Retinal pigment epithelial cell (primary cell): Measurements from ENCODE around the gene QRFPR.
A peak's percentile ranks its signal among the peaks of the same experiment; 100 is the strongest.
"Not testable (repeated sequence)": the region's sequence is repeated elsewhere in the genome, so short reads cannot be mapped to it uniquely, and the experiment has no call there.

Experiments used
- DNase-seq: peaks from one replicate; pipeline ENCODE4 v3.0.0-alpha.2; 2010; ENCODE audit warnings: low read depth
- H3K4me3 ChIP-seq: 2 replicates; pipeline ENCODE4 v1.5.1; 2011; ENCODE audit warnings: mild to moderate bottlenecking, low read length, control low read depth, moderate library complexity
- TF ChIP-seq, protein P1 (sequence below): conservative IDR thresholded peaks from 2 replicates; pipeline ENCODE4 v1.5.1; 2011; ENCODE audit warnings: low read depth, low read length, control low read depth, inconsistent platforms

The QRFPR gene

GRCh38 chr4:121324331-121324730, 56.5 kb downstream of the QRFPR start:
- H3K4me3 ChIP-seq = no peak overlapping the region
- TF ChIP-seq, protein P1, sequence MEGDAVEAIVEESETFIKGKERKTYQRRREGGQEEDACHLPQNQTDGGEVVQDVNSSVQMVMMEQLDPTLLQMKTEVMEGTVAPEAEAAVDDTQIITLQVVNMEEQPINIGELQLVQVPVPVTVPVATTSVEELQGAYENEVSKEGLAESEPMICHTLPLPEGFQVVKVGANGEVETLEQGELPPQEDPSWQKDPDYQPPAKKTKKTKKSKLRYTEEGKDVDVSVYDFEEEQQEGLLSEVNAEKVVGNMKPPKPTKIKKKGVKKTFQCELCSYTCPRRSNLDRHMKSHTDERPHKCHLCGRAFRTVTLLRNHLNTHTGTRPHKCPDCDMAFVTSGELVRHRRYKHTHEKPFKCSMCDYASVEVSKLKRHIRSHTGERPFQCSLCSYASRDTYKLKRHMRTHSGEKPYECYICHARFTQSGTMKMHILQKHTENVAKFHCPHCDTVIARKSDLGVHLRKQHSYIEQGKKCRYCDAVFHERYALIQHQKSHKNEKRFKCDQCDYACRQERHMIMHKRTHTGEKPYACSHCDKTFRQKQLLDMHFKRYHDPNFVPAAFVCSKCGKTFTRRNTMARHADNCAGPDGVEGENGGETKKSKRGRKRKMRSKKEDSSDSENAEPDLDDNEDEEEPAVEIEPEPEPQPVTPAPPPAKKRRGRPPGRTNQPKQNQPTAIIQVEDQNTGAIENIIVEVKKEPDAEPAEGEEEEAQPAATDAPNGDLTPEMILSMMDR = peak; percentile 10
- no peak for DNase-seq

DNA sequence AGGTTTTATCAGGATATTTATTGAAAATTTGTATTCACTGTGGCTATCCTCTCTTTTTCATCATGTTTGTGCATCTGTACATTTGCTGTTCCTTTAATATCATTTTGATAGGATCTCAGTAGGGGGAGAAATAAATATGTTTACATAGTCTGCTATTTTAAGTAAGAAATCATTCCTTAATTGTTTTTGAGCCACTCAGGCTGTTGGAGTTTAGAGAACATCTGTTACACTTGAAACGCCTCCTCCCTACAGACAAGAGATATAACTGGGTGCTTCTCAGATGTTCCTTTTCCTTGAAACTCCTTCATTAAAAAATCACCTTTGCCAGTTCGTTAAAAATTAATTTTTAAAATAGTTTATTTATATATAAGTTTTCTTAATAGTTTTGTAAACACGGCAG, 59.4 kb downstream of the QRFPR start:
- TF ChIP-seq, protein P1 = no peak
- no peak for DNase-seq
- H3K4me3 ChIP-seq = no peak overlapping the region

- no peak overlapping the region for H3K4me3 ChIP-seq
- no peak for DNase-seq
- TF ChIP-seq, protein P1 = no peak
Measured at GRCh38 chr4:121316091-121316490, 64.7 kb downstream of the QRFPR start.

DNA sequence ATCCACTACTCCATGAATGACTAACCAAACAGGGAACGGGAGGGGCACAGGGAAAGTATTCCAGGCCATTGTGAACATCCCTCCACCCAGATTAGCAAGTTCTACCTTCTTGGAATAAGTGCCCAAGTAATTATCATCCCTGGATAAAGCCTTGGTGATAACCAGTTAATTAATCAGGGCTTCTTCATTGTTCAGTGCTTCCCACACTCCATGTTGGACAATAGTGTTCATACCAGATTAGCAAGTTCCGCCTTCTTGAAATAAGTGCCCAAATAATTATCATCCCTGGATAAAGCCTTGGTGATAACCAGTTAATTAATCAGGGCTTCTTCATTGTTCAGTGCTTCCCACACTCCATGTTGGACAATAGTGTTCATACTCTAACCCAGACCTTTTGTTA, 67.4 kb downstream of the QRFPR start:
- not testable (repeated sequence) for H3K4me3 ChIP-seq, DNase-seq

- no peak for DNase-seq
- TF ChIP-seq, protein P1 = no peak
- H3K4me3 ChIP-seq = no peak overlapping the region
Measured at GRCh38 chr4:121308828-121309227, 72.0 kb downstream of the QRFPR start.

GRCh38 chr4:121308328-121308663, 72.5 kb downstream of the QRFPR start:
- H3K4me3 ChIP-seq = no peak overlapping the region
- DNase-seq = no peak
- TF ChIP-seq, protein P1 = no peak

GRCh38 chr4:121307445-121308327, 73.1 kb downstream of the QRFPR start:
- peak; percentile 6 for DNase-seq
- TF ChIP-seq, protein P1 = peak; percentile 86
- H3K4me3 ChIP-seq = no peak overlapping the region
